HepG2 (cell line): Measurements from ENCODE around the gene FRK. TPM values are rescaled to one million over a fixed set of nuclear protein-coding genes. Genes with fewer than 3 reads are reported as not detected.

Experiments used
- ARHGAP35 ChIP-seq: sonication (generic); formaldehyde crosslinking; IDR thresholded peaks from 2 replicates; pipeline ENCODE4 v1.9.0; 2022; ENCODE audit warnings: mild to moderate bottlenecking, inconsistent platforms, moderate library complexity, missing genetic modification reagents, borderline replicate concordance
- NR2F6 ChIP-seq, 2 experiments: IDR thresholded peaks; 2 replicates each; pipeline ENCODE4 v1.6.1; 2016; ENCODE audit warnings: antibody characterized with exemption in 1 of 2, mild to moderate bottlenecking in 1 of 2
- RFX3 ChIP-seq: IDR thresholded peaks from 2 replicates; pipeline ENCODE4 v1.6.1; 2016; ENCODE audit warnings: missing biosample characterization, missing genetic modification reagents
- SAFB2 ChIP-seq: sonication (generic); formaldehyde crosslinking; IDR thresholded peaks from 2 replicates; pipeline ENCODE4 v1.5.1; 2020; ENCODE audit warnings: missing genetic modification reagents, low read depth, mild to moderate bottlenecking, borderline replicate concordance
- TMF1 ChIP-seq: sonication (generic); formaldehyde crosslinking; IDR thresholded peaks from 2 replicates; pipeline ENCODE4 v1.8.1; 2022; ENCODE audit warnings: low read depth, missing genetic modification reagents
- ZNF24 ChIP-seq: fragments of 450-650 bp; IDR thresholded peaks from 2 replicates; pipeline ENCODE4 v1.6.1; 2017; ENCODE audit warnings: antibody characterized with exemption, mild to moderate bottlenecking
- ZNF564 ChIP-seq: sonication (generic); formaldehyde crosslinking; IDR thresholded peaks from 2 replicates; pipeline ENCODE4 v1.8.1; 2023; ENCODE audit warnings: mild to moderate bottlenecking, missing genetic modification reagents
- ZNF629 ChIP-seq: sonication (generic); formaldehyde crosslinking; conservative IDR thresholded peaks from 2 replicates; pipeline ENCODE4 v1.5.0; 2020; ENCODE audit warnings: missing genetic modification reagents
- ZNF703 ChIP-seq: sonication (generic); formaldehyde crosslinking; IDR thresholded peaks from 2 replicates; pipeline ENCODE4 v1.5.1; 2020; ENCODE audit warnings: missing genetic modification reagents, mild to moderate bottlenecking, moderate library complexity, borderline replicate concordance
- ZNF839 ChIP-seq: sonication (generic); formaldehyde crosslinking; IDR thresholded peaks from 2 replicates; pipeline ENCODE4 v1.4.0; 2020; ENCODE audit warnings: missing genetic modification reagents, mild to moderate bottlenecking, borderline replicate concordance
- polyA plus RNA-seq, 8 experiments: library from polyadenylated mRNA; depleted of rRNA in 3 of 8; stranded (reverse) in 7 of 8; unstranded in 1 of 8; fragments of >200 nt; fragmentation: Illumina TruSeq in 4 of 8; extraction: Trizol in 4 of 8; gene quantifications; 2 replicates each; pipeline versions ENCODE4 v1.2.1 to v1.2.3, GENCODE V29; 2011 to 2016; ENCODE audit warnings: low read depth in 4 of 8, missing spikeins in 1 of 8, mixed read lengths in 1 of 8; ENCODE audit not compliant: insufficient read depth in 1 of 8
- total RNA-seq, 5 experiments: library from RNA; depleted of rRNA; stranded (reverse); fragments of >200 nt; fragmentation: Illumina TruSeq; extraction: Trizol; gene quantifications; 2 replicates each; pipeline ENCODE4 v1.2.3, GENCODE V29; 2016; ENCODE audit warnings: low read depth in 1 of 5
- TF ChIP-seq, protein P1 (sequence below), 2 experiments: sonication (generic) in 1 of 2; formaldehyde crosslinking in 1 of 2; IDR thresholded peaks; 2 replicates each; pipeline versions ENCODE4 v1.4.0 to v1.6.1; 2016 to 2020; ENCODE audit warnings: borderline replicate concordance in 1 of 2, low read depth in 1 of 2, mild to moderate bottlenecking in 1 of 2, missing genetic modification reagents in 1 of 2
- TF ChIP-seq, protein P2 (sequence below): sonication (generic); formaldehyde crosslinking; IDR thresholded peaks from 2 replicates; pipeline ENCODE4 v1.5.1; 2020; ENCODE audit warnings: mild to moderate bottlenecking, missing genetic modification reagents, moderate library complexity
- TF ChIP-seq, protein P3 (sequence below): sonication (generic); formaldehyde crosslinking; IDR thresholded peaks from 2 replicates; pipeline ENCODE4 v1.4.0; 2020; ENCODE audit warnings: missing genetic modification reagents

FRK gene
- total and polyA plus RNA-seq, 2 of the 13 experiments (the other 11 are each of a cell fraction or from before 2014, with no cell fraction given), result 1.3 to 2.9 TPM

DNA sequence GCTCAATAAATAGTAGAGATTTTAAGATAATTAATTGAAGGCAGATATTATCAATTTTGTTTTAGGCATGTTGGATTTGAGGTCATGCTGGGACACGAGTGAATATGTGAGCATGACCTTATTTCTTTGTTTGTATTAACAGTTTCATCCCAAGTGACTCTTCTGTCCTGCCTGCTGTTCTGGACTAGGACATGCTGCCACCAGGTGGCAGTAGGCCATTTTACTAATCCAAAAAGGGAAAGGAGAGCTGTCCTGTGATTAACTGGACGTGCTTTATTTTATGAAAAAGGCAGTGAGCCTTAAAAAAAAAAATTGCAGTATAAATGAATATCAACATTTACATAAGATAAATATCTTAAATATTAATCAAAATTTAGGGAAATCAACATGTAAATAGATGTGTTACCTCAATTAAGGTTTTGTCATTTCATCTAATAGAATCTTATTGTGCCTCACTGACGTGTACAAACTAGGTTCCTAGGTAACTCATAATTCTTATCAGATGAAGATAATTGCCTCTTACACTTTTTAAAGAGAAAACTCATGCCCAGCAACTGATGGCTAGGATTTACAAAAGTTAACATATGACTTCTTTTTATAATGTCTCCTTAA lies 49.8 kb downstream of the FRK start (continued):
- TF ChIP-seq, protein P1, sequence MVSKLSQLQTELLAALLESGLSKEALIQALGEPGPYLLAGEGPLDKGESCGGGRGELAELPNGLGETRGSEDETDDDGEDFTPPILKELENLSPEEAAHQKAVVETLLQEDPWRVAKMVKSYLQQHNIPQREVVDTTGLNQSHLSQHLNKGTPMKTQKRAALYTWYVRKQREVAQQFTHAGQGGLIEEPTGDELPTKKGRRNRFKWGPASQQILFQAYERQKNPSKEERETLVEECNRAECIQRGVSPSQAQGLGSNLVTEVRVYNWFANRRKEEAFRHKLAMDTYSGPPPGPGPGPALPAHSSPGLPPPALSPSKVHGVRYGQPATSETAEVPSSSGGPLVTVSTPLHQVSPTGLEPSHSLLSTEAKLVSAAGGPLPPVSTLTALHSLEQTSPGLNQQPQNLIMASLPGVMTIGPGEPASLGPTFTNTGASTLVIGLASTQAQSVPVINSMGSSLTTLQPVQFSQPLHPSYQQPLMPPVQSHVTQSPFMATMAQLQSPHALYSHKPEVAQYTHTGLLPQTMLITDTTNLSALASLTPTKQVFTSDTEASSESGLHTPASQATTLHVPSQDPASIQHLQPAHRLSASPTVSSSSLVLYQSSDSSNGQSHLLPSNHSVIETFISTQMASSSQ (IDR thresholded peaks at IDR 0.05; ENCODE audit: low read depth), result no peak
- TF ChIP-seq, protein P1 (CRISPR knock-in tag; IDR thresholded peaks at IDR 0.05; ENCODE audit: borderline replicate concordance), result no peak
- TF ChIP-seq SAFB2 (CRISPR knock-in tag), result no peak
- TF ChIP-seq, protein P2, sequence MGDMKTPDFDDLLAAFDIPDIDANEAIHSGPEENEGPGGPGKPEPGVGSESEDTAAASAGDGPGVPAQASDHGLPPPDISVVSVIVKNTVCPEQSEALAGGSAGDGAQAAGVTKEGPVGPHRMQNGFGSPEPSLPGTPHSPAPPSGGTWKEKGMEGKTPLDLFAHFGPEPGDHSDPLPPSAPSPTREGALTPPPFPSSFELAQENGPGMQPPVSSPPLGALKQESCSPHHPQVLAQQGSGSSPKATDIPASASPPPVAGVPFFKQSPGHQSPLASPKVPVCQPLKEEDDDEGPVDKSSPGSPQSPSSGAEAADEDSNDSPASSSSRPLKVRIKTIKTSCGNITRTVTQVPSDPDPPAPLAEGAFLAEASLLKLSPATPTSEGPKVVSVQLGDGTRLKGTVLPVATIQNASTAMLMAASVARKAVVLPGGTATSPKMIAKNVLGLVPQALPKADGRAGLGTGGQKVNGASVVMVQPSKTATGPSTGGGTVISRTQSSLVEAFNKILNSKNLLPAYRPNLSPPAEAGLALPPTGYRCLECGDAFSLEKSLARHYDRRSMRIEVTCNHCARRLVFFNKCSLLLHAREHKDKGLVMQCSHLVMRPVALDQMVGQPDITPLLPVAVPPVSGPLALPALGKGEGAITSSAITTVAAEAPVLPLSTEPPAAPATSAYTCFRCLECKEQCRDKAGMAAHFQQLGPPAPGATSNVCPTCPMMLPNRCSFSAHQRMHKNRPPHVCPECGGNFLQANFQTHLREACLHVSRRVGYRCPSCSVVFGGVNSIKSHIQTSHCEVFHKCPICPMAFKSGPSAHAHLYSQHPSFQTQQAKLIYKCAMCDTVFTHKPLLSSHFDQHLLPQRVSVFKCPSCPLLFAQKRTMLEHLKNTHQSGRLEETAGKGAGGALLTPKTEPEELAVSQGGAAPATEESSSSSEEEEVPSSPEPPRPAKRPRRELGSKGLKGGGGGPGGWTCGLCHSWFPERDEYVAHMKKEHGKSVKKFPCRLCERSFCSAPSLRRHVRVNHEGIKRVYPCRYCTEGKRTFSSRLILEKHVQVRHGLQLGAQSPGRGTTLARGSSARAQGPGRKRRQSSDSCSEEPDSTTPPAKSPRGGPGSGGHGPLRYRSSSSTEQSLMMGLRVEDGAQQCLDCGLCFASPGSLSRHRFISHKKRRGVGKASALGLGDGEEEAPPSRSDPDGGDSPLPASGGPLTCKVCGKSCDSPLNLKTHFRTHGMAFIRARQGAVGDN, result no peak
- no peak for TF ChIP-seq ZNF703 (CRISPR knock-in tag)
- no peak for TF ChIP-seq NR2F6 (IDR thresholded peaks at IDR 0.05)
- TF ChIP-seq NR2F6 (CRISPR knock-in tag; IDR thresholded peaks at IDR 0.05), result no peak
- no peak for TF ChIP-seq RFX3
- TF ChIP-seq, protein P3, sequence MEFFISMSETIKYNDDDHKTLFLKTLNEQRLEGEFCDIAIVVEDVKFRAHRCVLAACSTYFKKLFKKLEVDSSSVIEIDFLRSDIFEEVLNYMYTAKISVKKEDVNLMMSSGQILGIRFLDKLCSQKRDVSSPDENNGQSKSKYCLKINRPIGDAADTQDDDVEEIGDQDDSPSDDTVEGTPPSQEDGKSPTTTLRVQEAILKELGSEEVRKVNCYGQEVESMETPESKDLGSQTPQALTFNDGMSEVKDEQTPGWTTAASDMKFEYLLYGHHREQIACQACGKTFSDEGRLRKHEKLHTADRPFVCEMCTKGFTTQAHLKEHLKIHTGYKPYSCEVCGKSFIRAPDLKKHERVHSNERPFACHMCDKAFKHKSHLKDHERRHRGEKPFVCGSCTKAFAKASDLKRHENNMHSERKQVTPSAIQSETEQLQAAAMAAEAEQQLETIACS (CRISPR knock-in tag), result no peak
- TF ChIP-seq TMF1 (CRISPR knock-in tag), result no peak
- TF ChIP-seq ZNF839 (CRISPR knock-in tag), result no peak
- TF ChIP-seq ZNF564 (CRISPR knock-in tag), result no peak
- TF ChIP-seq ZNF629 (CRISPR knock-in tag), result no peak
- no peak for TF ChIP-seq ARHGAP35 (CRISPR knock-in tag)
- 0 out of 2 replicates have a peak, but pooled peaks have one; percentile 27 for TF ChIP-seq ZNF24
